Uterus (tissue), 2 donors: ENCODE measurements around the gene PRKD1.

Source experiments
- POLR2A ChIP-seq, 2 donors: fragments of 450-650 bp; IDR thresholded peaks; one replicate each; pipeline ENCODE4 v1.6.1; 2016; ENCODE audit warnings: antibody characterized with exemption in 2 of 2, mild to moderate bottlenecking in 1 of 2, moderate library complexity in 1 of 2
- TF ChIP-seq, protein P1 (sequence below), 4 experiments: fragments of 200-600 bp in 2 of 4; fragments of 450-650 bp in 2 of 4; sonication (generic) in 2 of 4; IDR thresholded peaks; one replicate each; pipeline ENCODE4 v1.5.1; 2016 to 2019; ENCODE audit warnings: antibody characterized with exemption in 4 of 4, mild to moderate bottlenecking in 2 of 4, moderate library complexity in 1 of 4

DNA sequence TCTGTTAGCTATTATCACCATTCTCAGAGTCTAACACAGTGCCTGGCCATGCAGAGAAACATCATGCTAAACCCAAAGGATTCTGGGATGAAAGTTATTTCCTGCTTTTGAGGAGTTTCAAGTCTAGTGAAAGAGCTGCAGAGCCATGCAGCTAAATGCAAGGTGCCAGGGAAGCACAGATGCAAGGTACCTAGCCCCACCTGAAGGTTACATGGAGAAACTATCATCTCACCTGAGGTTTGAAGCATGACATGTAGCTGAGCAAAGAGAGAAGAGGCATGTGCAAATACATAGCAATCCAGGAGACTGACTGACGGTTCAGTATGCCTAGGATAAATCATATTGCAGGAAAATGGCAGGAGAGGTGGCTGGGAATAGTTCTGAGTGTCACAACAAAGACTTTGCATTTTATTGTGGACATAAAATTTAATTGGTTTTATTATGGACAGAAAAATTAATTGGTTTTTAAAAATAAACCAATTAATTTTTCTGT, 170.4 kb downstream of the PRKD1 start:
- TF ChIP-seq, protein P1, sequence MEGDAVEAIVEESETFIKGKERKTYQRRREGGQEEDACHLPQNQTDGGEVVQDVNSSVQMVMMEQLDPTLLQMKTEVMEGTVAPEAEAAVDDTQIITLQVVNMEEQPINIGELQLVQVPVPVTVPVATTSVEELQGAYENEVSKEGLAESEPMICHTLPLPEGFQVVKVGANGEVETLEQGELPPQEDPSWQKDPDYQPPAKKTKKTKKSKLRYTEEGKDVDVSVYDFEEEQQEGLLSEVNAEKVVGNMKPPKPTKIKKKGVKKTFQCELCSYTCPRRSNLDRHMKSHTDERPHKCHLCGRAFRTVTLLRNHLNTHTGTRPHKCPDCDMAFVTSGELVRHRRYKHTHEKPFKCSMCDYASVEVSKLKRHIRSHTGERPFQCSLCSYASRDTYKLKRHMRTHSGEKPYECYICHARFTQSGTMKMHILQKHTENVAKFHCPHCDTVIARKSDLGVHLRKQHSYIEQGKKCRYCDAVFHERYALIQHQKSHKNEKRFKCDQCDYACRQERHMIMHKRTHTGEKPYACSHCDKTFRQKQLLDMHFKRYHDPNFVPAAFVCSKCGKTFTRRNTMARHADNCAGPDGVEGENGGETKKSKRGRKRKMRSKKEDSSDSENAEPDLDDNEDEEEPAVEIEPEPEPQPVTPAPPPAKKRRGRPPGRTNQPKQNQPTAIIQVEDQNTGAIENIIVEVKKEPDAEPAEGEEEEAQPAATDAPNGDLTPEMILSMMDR (IDR thresholded peaks at IDR 0.05): no peak
- TF ChIP-seq POLR2A (IDR thresholded peaks at IDR 0.05): no peak
